GM21423 (cell line): ENCODE results near the gene URB1.
A peak's percentile ranks its signal among the peaks of the same experiment; 100 is the strongest.
"Not testable (repeated sequence)": the region's sequence is repeated elsewhere in the genome, so short reads cannot be mapped to it uniquely, and the experiment has no call there.

Experiments used
- ATAC-seq: cut with Tn5 transposase; IDR thresholded peaks from one replicate; pipeline ENCODE4 v1.9.1; 2021; ENCODE audit warnings: mild to moderate bottlenecking, moderate library complexity; ENCODE audit not compliant: unreplicated experiment

The URB1 gene

DNA sequence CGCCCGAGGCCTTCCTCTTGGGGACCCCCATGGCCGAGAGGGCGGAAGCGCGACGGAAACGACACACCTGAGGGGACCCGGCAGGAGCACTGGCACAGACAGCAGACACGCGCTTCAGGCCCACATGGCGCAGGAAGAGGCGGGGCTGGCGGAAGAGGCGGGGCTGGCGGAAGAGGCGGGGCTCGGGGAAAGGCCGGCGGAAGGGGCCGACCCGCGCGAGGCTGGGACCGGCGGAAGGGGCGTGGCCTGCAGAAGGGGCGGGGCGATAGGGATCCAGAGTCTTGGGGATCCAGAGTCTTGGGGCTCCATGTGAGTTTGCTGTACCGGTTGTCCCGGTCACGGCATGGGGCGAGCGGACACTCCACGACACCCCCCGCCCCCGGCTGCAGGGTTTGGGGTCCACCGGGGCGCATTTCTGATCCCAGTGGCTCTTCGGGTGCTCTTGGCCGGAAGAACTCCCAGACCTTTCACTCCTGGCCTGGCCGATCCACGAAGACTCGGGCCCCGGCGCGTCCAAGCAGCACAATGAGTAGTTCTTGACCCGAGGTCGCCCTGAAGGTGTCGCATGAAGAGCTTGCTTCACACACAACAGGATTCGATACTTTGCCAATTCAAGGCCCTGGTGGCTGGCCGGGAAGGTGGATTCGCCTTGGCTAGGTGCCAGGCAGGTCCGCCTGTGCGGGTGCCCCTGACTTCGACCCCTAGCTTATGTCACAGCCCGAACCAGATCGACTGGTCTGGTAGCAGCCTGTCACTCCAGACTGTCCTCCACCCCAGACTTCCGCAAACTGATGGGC lies at the start of gene URB1:
Gene URB1, minus strand, starts transcription at position 133 of the 797 bp plus-strand sequence. Its CDS starts 102 bp downstream, at position 31.
- peak; percentile 95 for ATAC-seq

- no peak for ATAC-seq
Observed at GRCh38 chr21:32437729-32438128, 44.9 kb upstream of the URB1 start.

DNA sequence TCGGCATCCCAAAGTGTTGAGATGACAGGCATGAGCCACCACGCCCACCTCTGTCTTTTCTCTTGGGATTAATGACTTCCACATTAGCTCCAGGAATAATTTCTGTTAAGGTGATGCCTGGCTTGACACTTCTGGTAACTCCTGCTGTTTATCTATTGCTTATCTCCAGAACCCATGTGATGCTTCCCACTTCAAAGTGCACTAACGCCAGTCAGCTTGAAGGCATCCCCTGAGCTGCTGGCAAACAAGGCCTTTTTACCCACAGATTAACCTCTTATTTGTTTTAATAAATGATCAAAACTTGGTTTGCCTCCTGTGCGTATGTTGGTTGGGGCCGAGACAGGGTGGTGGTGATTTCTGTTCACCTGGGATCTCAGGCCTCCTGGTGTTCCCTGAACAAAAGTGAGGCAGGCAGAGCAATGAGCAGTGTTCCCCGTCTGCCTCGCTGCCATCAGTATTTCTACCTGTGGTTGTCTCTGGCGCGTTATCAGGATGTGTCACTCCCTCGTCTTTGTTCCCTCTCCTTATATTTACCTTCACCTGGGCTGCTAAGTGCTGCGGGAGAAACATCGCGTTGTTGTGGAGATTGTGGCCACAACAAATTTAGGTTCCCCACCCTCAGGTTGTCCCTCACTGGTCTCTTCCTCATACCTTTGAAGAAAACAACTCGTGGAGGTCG lies 40.3 kb upstream of the URB1 start:
- ATAC-seq, result not testable (repeated sequence)

DNA sequence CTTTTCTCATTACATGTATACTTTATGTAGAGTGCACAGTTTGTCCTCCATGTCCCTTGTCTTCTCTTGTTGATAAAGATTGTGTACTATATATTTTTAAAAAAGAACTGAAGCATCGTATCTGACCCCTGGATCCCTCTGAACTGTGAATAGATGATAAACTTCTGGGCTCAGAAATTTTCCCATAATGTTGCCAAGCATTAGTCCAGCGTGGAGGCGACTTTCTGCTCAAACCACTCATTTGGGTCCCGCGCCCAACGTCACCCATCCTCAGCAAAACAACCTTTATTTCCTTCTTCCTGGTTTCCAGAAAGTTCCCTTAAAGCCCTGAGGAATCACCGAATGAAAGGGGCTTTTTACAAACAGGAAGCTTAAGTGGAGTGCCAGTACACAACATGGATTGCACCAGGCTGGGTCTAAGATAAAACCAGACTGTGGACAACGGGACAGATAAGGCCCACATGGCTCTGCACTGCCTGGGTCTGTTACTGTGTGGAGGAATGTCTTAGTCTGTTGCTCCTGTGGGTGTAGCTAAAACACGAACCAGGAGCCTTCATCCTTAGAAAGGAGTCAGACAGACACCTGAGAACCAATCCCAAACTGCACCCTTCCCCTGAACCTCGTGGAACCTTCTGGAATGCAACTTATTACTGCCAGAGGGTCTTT lies 35.3 kb upstream of the URB1 start:
- no peak for ATAC-seq

DNA sequence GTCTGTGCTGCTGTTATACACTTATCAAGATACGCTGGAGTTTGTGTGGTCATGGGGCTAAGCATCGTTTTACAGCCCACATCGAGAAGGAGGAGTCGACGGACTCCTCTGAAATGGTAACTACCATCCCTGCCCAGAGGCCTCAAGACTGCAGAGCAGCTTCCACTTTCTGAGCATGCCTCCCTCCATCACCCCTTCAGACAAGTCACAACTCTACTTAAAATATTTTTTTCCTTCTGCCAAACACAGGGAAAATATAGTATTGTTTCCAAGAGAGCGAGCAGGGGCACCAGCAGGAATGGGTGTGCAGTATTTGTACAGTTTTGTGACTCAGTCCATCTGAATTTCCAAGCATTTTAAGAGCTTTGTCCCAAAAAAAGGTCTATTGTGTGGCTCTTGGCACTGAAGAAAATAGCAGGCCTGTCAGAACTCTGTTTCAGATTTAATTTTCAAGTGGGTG lies 33.8 kb upstream of the URB1 start:
- no peak for ATAC-seq

DNA sequence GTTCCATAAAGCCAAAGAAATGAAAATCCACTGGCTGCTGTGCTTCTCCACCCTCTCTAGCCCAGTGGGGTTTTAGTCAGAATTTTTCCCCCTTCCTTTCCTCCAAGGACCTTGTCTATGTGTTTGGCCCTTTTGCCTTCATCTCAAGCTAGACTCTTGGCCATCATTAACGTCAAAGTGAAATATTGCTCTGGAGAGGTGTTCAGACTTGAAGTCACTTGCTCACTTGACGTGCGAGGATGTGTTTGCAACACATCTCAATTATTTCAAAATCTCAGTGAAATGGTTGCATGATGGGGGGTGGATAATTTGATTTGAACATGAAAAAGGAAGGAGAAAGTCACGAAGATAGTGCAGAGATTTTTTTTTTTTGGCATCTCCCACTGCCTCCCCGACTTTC lies 33.3 kb upstream of the URB1 start:
- no peak for ATAC-seq

GRCh38 chr21:32425628-32426027 lies 32.8 kb upstream of the URB1 start:
- ATAC-seq, result no peak

DNA sequence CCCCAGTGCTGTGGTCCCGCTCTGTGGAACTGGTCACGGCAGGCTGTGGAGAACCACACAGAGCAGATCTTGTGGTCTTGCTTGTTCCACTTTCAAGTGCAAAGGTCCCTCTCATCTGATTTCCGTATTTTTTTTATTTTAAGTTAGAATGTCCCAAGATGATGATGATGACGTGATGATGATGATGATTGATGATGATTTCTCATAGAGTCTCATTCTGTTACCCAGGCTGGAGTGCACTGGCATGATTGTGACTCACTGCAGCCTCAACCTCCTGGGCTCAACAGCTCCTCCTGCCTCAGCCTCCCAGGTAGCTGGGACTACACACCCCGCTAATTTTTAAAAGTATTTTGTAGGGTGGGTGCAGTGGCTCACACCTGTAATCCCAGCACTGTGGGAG lies 31.9 kb upstream of the URB1 start:
- ATAC-seq, result no peak

GRCh38 chr21:32424191-32424535 lies 31.4 kb upstream of the URB1 start:
- ATAC-seq, result no peak

DNA sequence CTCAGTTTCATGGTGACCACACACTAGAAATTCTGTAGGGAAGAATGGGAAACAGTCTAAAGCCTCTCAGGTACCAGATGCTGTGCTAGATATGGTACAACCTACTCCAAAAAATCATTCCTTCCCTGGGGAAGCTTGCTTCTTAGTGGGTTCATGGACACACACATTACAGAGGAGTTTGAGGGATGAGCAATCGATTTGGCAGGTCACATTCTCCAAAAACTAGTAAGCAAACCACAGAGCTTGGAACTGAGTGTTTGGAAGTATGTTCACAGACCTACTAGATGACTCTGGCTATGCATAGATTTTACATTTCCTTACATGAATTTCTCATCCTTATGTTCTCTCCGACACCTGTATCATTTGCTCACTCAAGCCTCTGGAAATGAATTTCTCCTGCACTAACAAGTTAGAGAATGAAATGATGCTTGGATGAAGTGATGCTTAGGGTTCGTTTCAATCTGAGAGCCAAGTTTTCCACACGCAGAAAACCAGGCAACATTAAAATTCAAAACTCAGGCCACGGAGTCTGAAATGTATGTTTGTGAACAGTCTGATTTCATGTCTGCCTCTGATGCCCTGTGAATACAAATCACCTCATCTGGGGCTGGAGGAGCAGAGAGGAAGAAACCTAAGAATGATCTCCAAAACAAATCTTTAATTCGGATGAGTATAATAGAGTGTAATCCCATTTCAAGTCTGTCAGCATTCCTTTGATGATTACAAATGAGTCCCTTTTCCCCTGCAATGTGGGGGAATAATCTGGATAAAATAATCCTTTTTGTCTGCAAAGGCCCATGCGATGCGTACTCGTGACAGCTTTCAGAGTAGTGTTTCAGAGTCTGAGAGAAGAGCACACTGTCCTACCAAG lies 30.7 kb upstream of the URB1 start:
- no peak for ATAC-seq

DNA sequence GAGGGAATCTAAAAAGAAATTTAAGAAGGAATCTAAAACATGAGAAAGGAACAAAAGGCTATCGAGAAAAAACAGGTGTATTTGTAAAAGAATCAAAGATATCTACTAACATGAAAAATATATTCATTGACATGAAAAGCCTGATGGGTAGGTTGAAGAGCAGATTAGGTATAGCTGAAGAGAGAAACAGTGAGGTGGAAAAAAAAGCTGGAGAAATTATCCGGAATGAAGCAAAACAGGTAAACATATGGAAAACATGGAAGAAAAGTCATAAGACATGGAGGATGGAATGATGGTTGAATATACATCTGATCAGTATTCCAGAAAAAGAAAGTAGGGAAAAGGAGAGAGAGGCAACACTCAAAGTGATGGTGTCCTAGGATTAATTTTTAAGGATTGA lies 29.3 kb upstream of the URB1 start:
- no peak for ATAC-seq

GRCh38 chr21:32418146-32418545 lies 25.3 kb upstream of the URB1 start:
- no peak for ATAC-seq

- no peak for ATAC-seq
Observed at GRCh38 chr21:32415451-32416398, 22.9 kb upstream of the URB1 start.

DNA sequence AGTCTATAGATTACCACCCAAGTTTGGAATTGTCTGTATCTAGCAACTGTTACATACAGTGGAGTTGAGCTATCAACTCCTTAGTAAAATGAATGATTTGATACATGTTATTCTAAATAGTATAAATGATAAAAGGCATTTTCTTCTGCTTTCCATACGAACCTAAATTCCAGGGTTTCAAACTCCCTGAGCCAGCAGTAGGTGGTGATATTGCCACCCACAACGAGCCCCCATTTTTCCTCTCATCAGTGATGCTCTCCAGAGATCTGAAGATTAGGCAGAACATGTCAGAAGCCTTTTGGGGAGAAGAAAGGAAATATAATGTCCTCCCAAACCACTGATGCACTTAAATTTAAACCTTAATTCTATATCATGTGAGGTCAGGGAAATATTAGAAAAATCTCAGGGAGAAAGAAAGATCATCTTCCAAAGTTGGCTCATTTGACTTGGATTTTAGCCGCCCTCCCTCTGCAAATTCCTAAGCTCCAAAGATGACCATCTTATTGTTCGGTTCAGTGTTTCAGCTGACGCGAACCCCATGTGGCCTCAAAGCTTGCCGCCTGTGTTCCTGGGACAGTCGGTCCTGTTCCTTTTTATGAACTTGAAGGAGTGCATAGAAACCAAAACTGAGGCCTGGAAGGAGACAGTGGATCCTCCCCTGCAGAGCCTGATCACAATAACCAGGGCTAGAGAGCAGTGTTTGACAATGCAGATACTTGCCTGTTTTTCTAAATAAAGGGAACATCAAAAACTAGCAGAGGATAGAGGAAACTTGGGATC lies 22.0 kb upstream of the URB1 start:
- no peak for ATAC-seq

- ATAC-seq, result no peak
Observed at GRCh38 chr21:32413697-32414578, 21.1 kb upstream of the URB1 start.

DNA sequence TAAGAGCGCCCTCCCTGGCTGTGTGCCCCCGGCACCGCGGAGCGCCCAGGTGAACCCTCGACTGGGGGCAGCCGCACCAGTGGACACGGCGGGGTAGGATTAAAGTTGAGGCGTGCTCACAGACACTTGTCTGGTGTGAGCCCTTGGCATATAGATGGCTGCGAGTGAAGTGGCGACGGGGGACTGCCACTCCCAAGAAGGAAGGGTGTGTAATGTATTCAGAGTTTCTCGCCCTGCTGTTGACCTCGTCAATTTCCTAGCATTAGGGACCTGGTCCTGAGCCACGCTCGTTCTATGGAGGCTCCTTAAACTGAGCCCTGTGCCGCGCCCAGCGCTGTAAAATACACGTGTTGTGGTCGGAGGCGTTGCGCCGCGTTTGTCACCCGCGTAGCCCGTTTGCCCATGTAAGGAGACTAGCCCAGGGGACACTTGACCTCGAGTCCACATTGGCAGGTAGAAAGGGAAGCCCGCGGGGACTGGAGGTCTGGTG lies 20.2 kb upstream of the URB1 start:
- no peak for ATAC-seq

- no peak for ATAC-seq
Observed at GRCh38 chr21:32412162-32413014, 19.6 kb upstream of the URB1 start, which contains the start of gene EVA1C. Gene EVA1C, plus strand, starts transcription at chr21:32412706. Its CDS starts 148 bp downstream, at chr21:32412854.
